Fibroblast of pulmonary artery (primary cell): Measurements from ENCODE around the gene SP140L.

Experiments used
- DNase-seq: peaks from one replicate; pipeline ENCODE4 v3.0.0-alpha.2; 2010; ENCODE audit warnings: low read depth
- H3K4me3 ChIP-seq: replicated peaks from 2 replicates; pipeline ENCODE4 v1.5.1; 2011; ENCODE audit warnings: low read depth, mild to moderate bottlenecking, control low read depth, low read length, moderate library complexity
- CTCF ChIP-seq: IDR thresholded peaks from 2 replicates; pipeline ENCODE4 v1.5.1; 2011; ENCODE audit warnings: mild to moderate bottlenecking, control low read depth, low read length, inconsistent platforms; ENCODE audit errors: missing control alignments

Gene SP140L

DNA sequence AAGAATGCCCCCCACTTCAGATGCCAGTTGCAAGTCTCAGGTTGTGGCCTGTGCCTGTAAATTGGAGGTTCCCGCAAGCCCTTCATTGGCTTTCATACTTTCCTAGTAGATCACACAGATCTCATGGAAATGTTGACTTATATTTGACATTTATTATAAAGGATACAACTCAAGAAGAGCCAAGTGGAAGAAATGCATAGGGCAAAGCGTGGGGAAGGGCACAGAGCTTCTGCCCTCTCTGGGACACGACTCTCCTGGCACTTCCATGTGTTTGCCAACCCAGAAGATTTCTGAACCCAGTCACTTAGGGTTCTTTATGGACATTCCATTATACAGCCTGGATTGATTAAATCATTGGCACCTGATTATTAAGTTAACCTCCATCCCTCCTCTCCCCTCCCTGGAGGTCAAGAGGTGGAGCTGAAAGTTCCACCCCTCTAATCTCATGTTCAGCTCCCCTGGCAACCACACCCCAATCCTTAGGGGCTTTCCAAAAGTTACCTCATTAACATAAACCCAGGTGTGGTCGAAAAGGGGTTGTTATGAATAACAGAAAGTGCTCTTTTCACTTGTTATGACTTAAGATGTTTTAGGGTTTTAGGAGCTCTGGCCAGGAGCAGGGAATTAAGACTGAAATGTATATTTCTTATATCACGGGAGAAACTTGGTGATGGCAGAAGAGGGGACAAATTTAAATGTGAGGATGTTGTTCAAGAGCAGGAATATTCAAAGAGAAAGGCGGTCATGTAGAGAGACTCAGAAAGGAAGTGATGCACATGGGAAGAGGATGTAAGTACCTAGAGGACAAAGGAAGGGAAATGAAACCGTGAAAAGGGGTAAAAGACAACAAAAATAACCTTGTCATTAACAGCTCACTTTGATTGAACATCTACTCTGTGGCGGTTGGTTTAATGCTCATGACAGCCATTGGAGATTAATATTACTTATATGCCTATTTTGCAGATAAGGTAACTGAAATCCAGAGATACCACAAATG, 120.8 kb downstream of the SP140L start:
- H3K4me3 ChIP-seq = no peak overlapping the region
- DNase-seq = no peak

GRCh38 chr2:230449901-230450467, 123.0 kb downstream of the SP140L start:
- no peak for TF ChIP-seq CTCF

More for the DNA sequence above, 120.8 kb downstream of the SP140L start:
- TF ChIP-seq CTCF = no peak

DNA sequence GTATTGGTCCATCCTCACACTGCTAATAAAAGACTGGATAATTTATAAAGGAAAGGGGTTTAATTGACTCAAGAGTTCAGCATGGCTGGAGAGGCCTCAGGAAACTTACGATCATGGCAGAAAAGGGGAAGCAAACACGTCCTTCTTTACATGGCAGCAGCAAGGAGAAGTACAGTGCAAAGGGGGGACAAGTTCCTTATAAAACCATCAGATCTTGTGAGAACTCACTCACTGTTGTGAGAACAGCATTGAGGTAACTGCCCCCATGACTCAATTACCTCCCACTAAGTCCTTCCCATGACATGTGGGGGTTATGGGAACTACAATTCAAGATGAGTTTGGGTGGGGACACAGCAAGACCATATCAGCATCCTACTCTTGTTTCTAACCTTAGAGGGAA, 126.0 kb downstream of the SP140L start:
- no peak for TF ChIP-seq CTCF
- no peak for DNase-seq

More at GRCh38 chr2:230449901-230450467, 123.0 kb downstream of the SP140L start:
- no peak overlapping the region for H3K4me3 ChIP-seq
- DNase-seq = no peak

More for the DNA sequence above, 126.0 kb downstream of the SP140L start:
- no peak overlapping the region for H3K4me3 ChIP-seq
